Thyroid gland (tissue), 4 donors: ENCODE measurements around the gene MGLL.
"Not testable (repeated sequence)": the region's sequence is repeated elsewhere in the genome, so short reads cannot be mapped to it uniquely, and the experiment has no call there.

Experiments
- CTCF ChIP-seq, 6 experiments: fragments of 200-600 bp in 3 of 6; fragments of 450-650 bp in 3 of 6; sonication (generic) in 3 of 6; IDR thresholded peaks; one replicate each; pipeline ENCODE4 v1.5.1; 2016 to 2019; ENCODE audit warnings: antibody characterized with exemption in 6 of 6, mild to moderate bottlenecking in 2 of 6, inconsistent platforms in 1 of 6, moderate library complexity in 1 of 6
- POLR2A ChIP-seq, 2 donors: fragments of 450-650 bp; IDR thresholded peaks; one replicate each; pipeline ENCODE4 v1.6.1; 2017; ENCODE audit warnings: antibody characterized with exemption in 2 of 2, mild to moderate bottlenecking in 2 of 2, moderate library complexity in 1 of 2

GRCh38 chr3:127654993-127655392 lies 167.3 kb downstream of the MGLL start:
- not testable (repeated sequence) for TF ChIP-seq CTCF, POLR2A (IDR thresholded peaks at IDR 0.05)
